Lower leg skin (tissue), 3 donors: Measurements from ENCODE around the gene GLDN.

Experiments
- CTCF ChIP-seq, 3 donors: fragments of 450-650 bp; IDR thresholded peaks; one replicate each; pipeline ENCODE4 v1.5.1; 2016; ENCODE audit warnings: antibody characterized with exemption in 3 of 3, mild to moderate bottlenecking in 3 of 3, moderate library complexity in 2 of 3
- POLR2A ChIP-seq, 2 donors: fragments of 450-650 bp; IDR thresholded peaks; one replicate each; pipeline ENCODE4 v1.6.1; 2016 to 2017; ENCODE audit warnings: antibody characterized with exemption in 2 of 2, mild to moderate bottlenecking in 1 of 2, moderate library complexity in 1 of 2

- no peak for TF ChIP-seq POLR2A (IDR thresholded peaks at IDR 0.05)
- TF ChIP-seq CTCF (IDR thresholded peaks at IDR 0.05), result no peak
Measured at GRCh38 chr15:51310064-51310463, 31.4 kb upstream of the GLDN start.
